Measurements from ENCODE around the gene PRMT7.

- TF ChIP-seq POLR2A (IDR thresholded peaks at IDR 0.05) (no peak), CTCF (IDR thresholded peaks at IDR 0.05) (no peak)
These were observed 22.6 kb upstream of the PRMT7 start for GRCh38 chr16:68288252-68288650.
